ENCODE measurements around the gene ANKRD13C. TPM values are rescaled to one million over a fixed set of nuclear protein-coding genes. Genes with fewer than 3 reads are reported as not detected.
"Not testable (repeated sequence)": the region's sequence is repeated elsewhere in the genome, so short reads cannot be mapped to it uniquely, and the experiment has no call there.

The ANKRD13C gene
- polyA plus RNA-seq, result 10 to 100 TPM in 2 of 3 donors, 1 to 10 TPM in 1; 4.9 to 13.8 (median 10.6) TPM

DNA sequence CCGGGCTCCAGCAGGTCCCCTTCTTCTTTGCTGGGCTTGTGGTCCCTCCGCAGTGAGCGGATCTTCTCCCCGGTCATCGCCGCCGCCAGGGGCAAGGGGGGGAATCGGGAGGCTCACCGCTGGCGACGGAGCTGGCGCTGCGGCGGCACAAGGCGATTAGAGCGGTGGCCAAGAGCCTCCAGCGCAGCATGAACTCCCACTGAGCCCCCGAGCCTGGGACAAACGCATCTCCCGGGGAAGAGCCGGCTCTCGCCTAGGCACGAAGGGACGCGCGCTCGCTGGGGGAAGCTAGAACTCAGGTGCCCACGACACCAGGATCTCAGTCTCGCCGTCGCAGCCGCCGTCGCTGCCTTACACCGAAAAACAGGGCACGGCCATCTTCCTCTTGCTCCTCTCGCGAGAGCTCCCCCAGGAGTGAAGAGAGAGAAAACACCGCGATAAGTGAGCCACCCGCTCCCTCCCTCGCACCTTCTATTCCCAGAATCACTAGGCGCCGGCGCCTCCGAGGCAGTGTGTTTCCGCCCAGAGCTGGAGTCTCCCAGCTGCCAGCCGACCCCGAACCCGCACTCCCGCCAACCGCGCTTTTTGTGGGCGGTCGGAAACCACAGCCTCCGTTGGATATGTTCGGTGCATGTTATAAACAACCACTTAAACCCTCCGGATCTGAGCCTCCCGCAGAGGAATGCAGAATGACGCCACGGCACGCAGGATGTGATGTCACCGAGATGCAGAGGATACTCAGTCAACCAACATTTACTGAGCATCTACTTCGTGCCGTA lies at the start of gene ANKRD13C:
Gene ANKRD13C (minus strand): TSS at position 391 of the 779 bp plus-strand sequence. CDS start 314 bp downstream, at position 77.
- peak within 1 kb of the TSS; percentile 80 for H3K27ac ChIP-seq (ENCODE audit: low read depth, low read length)
- 0 to 1% (median 0%) methylated on average over 62 to 65 of the region's 65 CpGs for WGBS, 3 donors

DNA sequence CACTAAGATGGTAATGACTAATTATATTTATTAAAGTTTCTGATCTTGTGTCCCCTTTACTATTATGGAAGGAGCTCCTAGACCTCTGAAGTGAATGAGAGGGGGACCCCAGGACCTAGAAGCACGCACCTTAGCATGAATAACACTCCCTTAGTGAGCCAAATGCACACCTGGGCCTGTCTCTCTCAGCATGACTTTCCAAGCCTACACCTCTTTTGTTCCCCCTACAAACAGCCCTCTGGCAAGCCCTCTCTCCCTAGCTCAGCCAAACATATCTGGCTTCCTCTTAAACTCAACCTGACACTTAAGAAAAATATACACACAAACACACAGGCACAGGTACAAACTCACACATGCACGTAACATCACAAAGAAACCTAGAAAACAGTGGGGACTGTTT lies 49.2 kb upstream of the ANKRD13C start:
- 86 to 96% (median 88%) methylated on average over 2 of the region's 2 CpGs for WGBS, 3 donors
- no peak overlapping the region for H3K27ac ChIP-seq (ENCODE audit: low read depth, low read length)

DNA sequence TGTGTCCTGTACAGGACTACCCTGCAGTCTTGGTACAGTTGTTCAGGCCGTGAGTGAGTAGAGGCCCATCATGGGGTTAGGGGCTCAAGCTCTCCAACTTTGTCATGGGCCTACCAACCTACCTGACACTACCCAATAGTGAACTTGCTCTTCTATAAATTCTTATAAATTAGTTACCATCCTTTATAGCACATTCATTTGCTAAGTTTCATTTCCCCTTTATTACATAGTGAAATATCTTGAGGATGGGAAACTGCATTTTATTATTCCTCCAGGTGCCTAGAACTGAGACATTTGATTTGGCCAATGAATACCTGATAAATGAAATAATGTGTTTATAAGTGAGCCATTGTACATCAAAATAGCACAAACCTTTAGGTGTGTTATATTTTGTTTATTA lies 47.5 kb upstream of the ANKRD13C start:
- WGBS, 3 donors, result 86 to 87% (median 87%) methylated on average over 1 of the region's 1 CpG
- H3K27ac ChIP-seq (ENCODE audit: low read depth, low read length), result no peak overlapping the region

GRCh38 chr1:70400335-70400734 lies 45.8 kb upstream of the ANKRD13C start:
- WGBS, 3 donors, result 74 to 81% (median 76%) methylated on average over 1 of the region's 1 CpG
- no peak overlapping the region for H3K27ac ChIP-seq (ENCODE audit: low read depth, low read length)

- H3K27ac ChIP-seq (ENCODE audit: low read depth, low read length), result no peak overlapping the region
- 79 to 88% (median 83%) methylated on average over 7 of the region's 7 CpGs for WGBS, 3 donors
These were observed 42.5 kb upstream of the ANKRD13C start for GRCh38 chr1:70397013-70397412.

DNA sequence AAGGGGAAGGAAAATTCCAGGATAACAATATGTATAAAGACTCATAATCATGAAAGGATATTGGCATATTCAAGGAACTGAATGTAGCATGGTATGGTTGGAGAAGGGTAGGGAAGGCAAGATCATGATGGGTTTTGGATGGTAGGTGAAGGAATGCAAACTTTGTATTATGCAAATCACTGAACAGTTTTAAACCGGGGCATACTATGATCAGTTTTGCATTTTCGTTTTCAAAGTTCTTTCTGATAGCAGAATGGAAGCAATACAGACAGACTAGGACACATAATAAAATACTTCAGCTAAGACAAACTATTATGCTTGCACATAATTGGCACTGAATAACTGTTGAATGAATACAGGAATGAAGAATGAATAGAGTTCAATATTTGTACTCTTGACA lies 42.1 kb upstream of the ANKRD13C start:
- 74 to 87% (median 81%) methylated on average over 2 of the region's 2 CpGs for WGBS, 3 donors
- H3K27ac ChIP-seq (ENCODE audit: low read depth, low read length), result no peak overlapping the region

DNA sequence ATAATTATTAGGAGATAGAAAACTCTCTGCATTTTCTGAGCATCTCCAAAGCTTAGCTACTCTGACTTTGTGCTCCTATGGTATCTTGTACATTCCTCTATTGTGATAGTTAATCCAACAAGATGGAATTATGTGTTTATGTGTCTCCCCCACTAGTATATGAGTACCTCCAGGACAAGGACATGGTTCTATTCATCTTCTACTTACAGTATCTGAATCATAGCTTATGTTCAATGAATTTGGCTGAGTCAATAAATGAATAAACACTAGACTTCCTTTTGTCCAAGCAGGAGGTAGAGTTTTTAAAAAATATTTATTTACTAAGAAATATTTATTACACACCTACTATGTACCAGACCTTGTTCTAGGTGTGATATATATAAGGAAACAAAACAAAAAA lies 38.1 kb upstream of the ANKRD13C start:
- H3K27ac ChIP-seq (ENCODE audit: low read depth, low read length), result no peak overlapping the region

DNA sequence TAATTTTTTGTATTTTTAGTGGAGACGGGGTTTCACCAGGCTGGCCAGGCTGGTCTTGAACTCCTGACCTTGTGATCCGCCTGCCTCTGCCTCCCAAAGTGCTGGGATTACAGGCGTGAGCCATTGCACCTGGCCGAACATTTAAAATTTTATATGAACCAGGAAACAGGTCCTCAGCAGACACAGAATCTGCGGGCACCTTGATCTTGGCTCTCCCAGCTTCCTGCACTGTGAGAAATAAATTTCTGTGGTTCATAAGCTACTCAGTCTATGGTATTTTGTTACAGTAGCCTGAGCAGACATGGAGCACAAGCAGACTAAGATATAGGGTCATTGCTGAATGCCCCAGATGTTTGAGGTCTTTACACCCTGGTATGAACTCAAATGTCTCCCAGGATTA lies 33.0 kb upstream of the ANKRD13C start:
- no peak overlapping the region for H3K27ac ChIP-seq (ENCODE audit: low read depth, low read length)
- 83 to 89% (median 88%) methylated on average over 5 of the region's 5 CpGs for WGBS, 3 donors

GRCh38 chr1:70386121-70386520 lies 31.6 kb upstream of the ANKRD13C start:
- 90 to 97% (median 95%) methylated on average over 2 of the region's 2 CpGs for WGBS, 3 donors

DNA sequence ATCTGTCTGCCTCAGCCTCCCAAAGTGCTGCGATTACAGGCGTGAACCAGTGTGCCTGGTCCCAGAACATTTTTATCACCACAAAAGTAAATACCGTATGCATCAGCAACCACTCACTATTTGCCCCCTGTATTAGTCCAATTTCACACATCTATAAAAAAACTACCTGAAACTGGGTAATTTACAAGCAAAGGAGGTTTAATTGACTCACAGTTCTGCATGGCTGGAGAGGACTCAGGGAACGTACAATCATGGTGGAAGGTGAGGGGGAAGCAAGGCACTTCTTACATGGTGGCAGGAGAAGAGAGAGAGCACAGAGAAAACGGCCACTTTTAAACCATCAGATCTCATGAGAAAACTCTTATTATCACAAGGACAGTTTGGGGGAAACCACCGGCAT lies 31.0 kb upstream of the ANKRD13C start:
- no peak overlapping the region for H3K27ac ChIP-seq (ENCODE audit: low read depth, low read length)
- WGBS, 3 donors, result 92 to 94% (median 92%) methylated on average over 6 of the region's 6 CpGs

More at GRCh38 chr1:70386121-70386520, 31.6 kb upstream of the ANKRD13C start:
- H3K27ac ChIP-seq (ENCODE audit: low read depth, low read length), result no peak overlapping the region

- 94 to 95% (median 94%) methylated on average over 2 of the region's 2 CpGs for WGBS, 3 donors
- H3K27ac ChIP-seq (ENCODE audit: low read depth, low read length), result no peak overlapping the region
These were observed 30.0 kb upstream of the ANKRD13C start for GRCh38 chr1:70384542-70384941.

DNA sequence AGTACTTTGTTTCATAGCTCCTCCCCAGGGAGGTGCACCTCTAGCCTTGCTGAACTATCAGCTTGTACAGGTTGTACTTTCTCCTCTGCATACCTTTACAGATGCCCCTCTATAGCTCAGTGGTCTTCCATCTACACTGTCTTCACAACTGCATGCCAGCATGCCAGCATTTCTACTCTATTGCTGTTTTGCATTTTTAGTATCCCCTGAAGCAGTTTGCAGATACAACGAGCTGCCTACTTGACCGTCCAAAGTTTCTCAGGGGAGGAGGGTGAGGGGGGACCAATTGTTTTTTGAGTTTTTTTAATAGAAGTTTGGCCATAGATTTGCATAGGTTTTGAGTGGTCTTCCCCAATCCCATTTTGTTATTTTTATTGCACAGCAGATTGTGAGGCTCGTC lies 29.0 kb upstream of the ANKRD13C start:
- no peak overlapping the region for H3K27ac ChIP-seq (ENCODE audit: low read depth, low read length)
- WGBS, 3 donors, result 89 to 92% (median 89%) methylated on average over 3 of the region's 3 CpGs

GRCh38 chr1:70382682-70383081 lies 28.2 kb upstream of the ANKRD13C start:
- no peak overlapping the region for H3K27ac ChIP-seq (ENCODE audit: low read depth, low read length)

GRCh38 chr1:70376196-70376595 lies 21.7 kb upstream of the ANKRD13C start:
- no peak overlapping the region for H3K27ac ChIP-seq (ENCODE audit: low read depth, low read length)
- WGBS, 3 donors, result 52 to 82% (median 75%) methylated on average over 6 of the region's 6 CpGs

DNA sequence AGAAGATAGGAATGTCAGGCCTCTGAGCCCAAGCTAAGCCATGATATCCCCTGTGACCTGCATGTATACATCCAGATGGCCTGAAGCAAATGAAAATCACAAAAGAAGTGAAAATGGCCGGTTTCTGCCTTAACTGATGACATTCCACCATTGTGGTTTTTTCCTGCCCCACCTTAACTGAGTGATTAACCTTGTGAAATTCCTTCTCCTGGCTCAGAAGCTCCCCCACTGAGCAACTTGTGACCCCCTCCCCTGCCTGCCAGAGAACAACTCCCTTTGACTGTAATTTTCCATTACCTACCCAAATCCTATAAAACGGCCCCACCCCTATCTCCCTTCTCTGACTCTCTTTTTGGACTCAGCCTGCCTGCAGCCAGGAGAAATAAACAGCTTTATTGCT lies 19.1 kb upstream of the ANKRD13C start:
- WGBS, 3 donors, result 82 to 90% (median 87%) methylated on average over 2 of the region's 2 CpGs
- not testable (repeated sequence) for H3K27ac ChIP-seq (ENCODE audit: low read depth, low read length)

- 85 to 92% (median 86%) methylated on average over 4 of the region's 4 CpGs for WGBS, 3 donors
- H3K27ac ChIP-seq (ENCODE audit: low read depth, low read length), result no peak overlapping the region
These were observed 17.9 kb upstream of the ANKRD13C start for GRCh38 chr1:70372426-70372825.

- not testable (repeated sequence) for H3K27ac ChIP-seq (ENCODE audit: low read depth, low read length)
- 69 to 95% (median 82%) methylated on average over 3 of the region's 3 CpGs for WGBS, 3 donors
These were observed 17.1 kb upstream of the ANKRD13C start for GRCh38 chr1:70371586-70371985.

GRCh38 chr1:70367397-70367796 lies 12.9 kb upstream of the ANKRD13C start:
- H3K27ac ChIP-seq (ENCODE audit: low read depth, low read length), result not testable (repeated sequence)
- WGBS, 3 donors, result 86 to 89% (median 87%) methylated on average over 5 of the region's 5 CpGs

GRCh38 chr1:70366997-70367396 lies 12.5 kb upstream of the ANKRD13C start:
- 91 to 96% (median 95%) methylated on average over 3 of the region's 3 CpGs for WGBS, 3 donors
- H3K27ac ChIP-seq (ENCODE audit: low read depth, low read length), result not testable (repeated sequence)

DNA sequence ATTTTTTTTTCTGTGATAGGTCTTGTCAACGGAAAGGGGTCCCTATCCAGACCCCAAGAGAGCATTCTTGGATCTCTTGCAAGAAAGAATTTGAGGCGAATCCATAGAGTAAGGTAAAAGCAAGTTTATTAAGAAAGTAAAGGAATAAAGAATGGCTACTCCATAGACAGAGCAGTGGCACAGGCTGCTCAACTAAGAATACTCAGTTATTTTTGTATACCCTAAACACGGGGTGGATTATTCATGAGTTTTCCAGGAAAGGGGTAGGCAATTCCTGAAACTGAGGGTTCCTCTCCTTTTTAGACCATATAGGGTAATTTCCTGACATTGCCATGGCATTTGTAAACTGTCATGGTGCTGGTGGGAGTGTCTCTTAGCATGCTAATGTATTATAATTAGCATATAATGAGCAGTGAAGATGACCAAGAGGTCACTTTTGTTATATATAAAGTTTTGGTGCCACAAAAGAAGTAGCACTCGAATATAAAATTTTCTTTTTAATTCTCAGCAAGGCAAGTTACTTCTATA lies 12.0 kb upstream of the ANKRD13C start:
- WGBS, 3 donors, result 89 to 94% (median 93%) methylated on average over 4 of the region's 4 CpGs
- not testable (repeated sequence) for H3K27ac ChIP-seq (ENCODE audit: low read depth, low read length)

All from adipose tissue (tissue), 3 donors.